Hematopoietic multipotent progenitor cell treated with erythropoietin and hydrocortisone succinate and interleukin-3 and kit ligand, for 4 days (in vitro differentiated cells): Measurements from ENCODE around the gene FAM53B.

Experiments
- DNase-seq: peaks from one replicate; pipeline ENCODE4 v3.0.0-alpha.2; 2015

FAM53B gene

DNA sequence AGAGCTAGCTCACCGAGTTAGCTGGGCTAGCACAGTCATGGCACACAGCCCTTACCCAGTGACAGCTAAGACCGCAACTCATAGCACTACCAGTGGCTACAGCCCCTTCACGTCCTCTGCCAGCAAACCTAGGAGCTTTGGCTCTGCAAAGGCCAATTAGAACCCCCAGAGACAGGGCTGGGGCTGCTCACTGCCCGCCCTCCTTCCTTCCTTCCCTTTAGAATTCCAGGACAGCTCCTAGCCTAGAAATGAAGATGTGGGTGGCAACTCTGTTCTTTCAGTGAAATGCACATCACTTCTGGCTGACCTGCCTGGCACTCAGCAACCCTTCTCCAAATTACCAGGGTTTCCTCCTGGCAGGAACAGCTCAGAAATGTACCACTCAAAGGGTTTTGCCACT, 99.9 kb downstream of the FAM53B start:
- DNase-seq: no peak

DNA sequence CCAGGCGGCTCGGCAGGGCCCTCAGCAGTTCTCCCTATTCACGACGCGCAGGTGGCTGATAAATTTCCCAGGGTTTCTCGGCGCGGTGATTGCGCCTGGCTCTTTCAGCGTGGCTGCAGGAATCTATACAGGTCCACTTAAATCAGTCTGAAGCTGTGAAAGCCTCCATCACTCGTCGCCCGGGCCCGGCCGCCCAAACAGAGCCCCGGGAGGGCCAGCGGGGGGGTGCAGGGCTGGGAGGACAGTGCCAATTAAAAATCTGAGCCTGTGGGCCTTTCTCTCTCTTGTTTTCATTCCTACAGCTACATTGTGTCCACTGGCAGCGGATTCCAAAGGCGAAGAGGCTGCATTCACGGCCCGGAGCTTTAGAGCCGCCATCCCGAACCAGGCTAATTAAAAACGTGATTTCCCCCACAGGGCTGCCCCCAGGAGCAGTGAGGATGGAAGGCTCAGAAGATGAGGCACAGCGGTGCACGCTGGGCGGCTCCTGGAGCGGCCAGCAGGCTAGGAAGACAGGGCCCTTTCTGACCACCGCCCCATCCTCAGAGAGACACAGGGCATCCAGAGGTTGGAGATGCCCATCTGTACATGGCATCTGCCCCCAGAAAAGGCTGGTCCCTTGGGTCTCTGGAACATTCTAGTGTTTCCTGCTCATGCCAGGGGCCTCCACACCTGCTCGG, 100.7 kb downstream of the FAM53B start:
- no peak for DNase-seq

DNA sequence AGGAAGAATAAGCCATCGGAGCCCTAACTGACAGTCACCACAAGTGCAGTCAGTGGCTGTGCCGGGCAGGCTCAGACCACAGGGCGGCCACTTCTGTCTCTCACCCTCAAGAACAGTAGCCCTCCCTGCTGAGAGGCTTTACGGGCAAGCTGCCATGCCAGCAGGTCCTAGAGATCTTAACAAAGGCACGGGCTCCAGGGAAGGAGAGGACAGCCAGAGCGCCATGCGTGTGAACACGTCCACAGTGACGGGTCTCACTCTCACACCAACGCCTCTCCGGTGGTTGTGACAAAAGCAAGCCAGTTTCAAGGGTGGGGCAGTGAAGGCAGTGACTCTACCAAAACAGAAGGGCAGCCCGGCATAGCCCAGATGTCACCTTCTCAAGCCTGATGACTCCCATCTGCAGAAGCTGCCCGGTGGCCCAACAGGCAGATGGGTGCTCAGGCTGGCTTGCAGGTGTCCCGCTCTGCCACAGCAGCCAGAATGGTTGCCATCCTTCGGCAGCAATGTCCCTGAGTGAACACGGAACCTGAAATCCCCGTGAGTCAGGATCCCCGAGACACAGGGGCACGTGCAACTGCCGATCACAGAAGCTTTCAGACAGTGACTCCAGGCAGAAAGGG, 102.0 kb downstream of the FAM53B start:
- DNase-seq: peak; percentile 76

GRCh38 chr10:124641282-124642087, 102.7 kb downstream of the FAM53B start:
- peak; percentile 97 for DNase-seq

DNA sequence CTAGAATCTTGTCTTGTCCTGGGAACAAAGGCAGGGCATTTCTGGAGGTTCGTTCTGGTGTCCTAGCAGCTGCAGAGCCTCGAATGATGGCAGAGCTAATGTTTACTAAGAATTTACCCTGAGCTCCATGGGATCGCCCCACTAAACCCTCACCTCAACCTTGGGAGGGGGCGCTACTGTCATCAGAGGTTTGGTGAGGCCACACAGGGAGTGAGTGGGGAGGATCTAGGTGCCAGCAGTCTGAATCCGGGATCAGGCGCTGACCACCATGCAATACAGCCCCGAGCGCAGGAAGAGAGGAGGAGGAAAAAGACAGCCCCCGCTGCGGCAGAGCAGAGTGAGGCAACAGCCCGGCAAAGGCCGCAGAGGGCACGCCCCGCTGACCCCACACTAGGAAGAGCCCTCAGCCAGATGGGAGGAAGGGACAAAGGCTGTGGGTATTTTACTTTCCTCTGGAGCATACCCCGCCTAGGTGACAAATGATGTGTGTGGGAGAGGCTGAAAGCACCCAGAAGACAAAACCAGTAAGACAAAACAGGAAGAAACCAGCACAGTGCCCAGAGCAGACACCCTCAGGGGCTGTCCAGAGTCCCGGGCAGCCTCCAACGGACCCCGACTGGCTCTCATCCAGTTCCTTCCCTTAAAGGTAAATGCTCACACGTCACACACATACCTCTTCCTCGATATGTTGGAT, 103.5 kb downstream of the FAM53B start:
- DNase-seq: peak; percentile 84

DNA sequence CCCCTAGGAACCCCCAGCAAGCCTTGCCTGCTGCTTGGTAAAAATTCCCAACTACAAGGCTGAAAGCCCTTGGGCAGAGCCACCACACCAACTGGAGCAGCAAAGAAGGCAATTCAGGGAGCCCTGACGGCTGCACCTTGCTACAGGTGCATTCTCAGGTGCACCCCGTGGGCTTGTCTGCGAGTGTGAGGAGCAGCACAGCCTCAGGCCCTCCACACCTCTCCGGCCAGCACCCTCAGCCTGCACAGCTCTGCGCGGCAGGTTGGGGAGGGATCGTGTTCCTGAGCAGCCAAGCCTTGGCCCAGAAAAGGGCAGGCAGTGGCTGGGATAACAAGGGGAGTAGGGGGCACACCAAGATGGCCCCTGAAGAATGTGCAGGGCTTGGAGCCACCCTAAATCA, 104.1 kb downstream of the FAM53B start:
- DNase-seq: no peak

- DNase-seq: no peak
Measured at GRCh38 chr10:124639646-124640045, 104.5 kb downstream of the FAM53B start.

- DNase-seq: no peak
Measured at GRCh38 chr10:124639206-124639605, 105.0 kb downstream of the FAM53B start.

DNA sequence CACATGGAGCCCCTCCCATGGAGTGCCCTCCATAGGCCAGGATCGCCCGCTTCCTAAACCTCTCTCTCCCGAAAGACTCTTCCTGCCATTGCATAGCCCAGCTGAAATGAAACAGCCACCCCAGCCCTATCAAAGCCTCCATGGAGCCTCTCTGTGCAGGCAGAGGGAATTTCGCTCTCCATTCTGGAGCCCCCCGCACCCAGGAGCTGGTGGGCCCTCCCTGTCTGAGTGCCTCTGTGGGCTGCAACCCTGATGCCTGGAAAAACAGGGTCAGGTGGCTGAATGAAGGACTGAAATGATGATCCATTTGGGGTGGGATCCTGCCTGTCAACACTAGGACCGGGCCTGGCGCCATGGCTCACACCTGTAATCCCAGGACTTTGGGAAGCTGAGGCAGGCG, 106.4 kb downstream of the FAM53B start:
- no peak for DNase-seq

DNA sequence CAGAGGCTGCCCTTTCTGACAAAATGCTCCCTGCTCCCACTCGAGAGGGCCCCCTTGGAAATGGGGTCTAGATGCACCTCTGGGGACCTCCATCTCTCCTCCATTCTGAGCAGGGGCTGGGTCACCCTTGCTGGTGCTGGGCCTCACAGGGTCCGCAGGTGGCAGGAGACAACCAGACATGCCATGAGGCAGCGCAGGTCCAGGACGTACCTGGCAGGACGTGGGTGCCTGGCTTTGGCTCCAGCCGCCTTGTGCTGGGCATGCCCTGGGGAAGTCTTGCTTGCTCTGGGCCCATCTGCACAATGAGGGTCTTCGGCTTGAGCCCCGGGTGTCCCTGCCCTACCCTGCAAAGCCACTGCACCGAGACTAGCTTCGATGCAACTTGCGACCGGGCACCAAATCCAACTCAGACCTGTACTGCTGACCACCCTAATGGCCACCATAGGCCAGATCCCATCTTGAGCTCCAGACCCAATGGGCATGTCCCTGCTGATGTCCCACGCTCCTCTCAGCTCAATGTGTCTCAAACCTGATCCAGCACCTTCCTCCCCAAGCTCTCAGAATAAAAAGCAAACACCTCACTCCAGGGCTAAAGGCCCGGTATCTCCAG, 107.0 kb downstream of the FAM53B start:
- DNase-seq: no peak

- no peak for DNase-seq
Measured at GRCh38 chr10:124636271-124636995, 107.7 kb downstream of the FAM53B start.

GRCh38 chr10:124632566-124632965, 111.6 kb downstream of the FAM53B start:
- DNase-seq: no peak

DNA sequence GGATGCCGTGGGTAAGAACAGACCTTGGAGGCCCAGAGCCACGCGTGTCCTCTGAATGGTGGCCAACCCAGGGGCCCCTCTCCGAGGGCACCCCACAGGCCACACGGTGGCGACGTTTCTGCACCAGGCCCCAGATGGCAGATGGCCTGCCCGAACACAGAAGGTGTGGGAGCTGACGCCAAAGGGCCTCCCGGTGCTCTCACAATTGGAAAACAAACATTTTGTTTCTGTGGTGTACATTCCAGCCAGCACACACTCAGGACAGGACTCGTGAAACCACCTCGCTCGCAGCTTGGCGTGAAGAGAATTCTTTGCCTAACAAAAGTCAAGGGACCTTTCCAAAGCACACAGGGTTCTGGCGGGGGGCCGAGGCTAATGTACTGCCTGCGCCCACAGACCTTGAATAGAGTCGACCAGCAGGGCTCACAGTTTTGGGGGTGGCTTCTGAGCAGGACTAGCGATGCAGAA, 112.1 kb downstream of the FAM53B start:
- peak; percentile 71 for DNase-seq

DNA sequence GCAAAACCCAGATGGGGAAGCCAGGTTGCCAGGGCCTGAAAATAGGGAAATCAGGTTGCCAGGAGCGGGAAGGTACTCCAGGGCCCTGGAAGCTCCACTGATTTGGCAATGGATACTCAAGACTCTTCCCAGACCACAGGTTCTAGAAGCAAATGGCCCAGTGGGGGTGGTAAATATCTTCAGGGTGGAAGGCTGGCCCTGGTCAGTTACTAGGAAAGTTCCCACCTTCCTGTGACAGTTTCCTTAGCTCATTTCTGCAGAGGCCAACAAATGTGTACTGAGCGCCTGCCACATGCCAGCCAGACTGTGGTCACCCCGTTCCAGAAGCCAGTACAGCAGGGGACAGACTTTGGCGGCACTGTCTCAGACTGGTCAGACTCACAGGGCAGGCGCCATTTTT, 113.6 kb downstream of the FAM53B start:
- no peak for DNase-seq

DNA sequence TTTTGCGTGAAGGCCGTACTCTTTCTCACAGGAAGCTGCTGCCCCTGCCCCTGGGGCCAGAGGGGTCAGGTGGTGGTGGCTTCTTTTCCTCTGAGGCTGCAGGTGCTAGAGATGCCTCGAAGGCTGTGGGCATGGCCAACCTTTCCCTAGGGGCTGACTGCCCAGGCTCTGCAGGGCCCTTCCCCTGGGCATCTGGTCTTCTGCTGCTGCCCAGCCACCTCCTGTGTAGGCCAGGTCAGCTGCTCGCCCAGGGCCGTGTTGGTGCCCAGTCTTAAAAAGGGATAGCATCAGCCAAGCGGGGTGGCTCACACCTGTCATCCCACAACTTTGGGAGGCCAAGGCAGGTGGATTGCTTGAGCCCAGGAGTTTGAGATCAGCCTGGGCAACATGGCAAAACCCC, 114.3 kb downstream of the FAM53B start:
- DNase-seq: no peak

GRCh38 chr10:124629415-124629814, 114.8 kb downstream of the FAM53B start:
- no peak for DNase-seq

DNA sequence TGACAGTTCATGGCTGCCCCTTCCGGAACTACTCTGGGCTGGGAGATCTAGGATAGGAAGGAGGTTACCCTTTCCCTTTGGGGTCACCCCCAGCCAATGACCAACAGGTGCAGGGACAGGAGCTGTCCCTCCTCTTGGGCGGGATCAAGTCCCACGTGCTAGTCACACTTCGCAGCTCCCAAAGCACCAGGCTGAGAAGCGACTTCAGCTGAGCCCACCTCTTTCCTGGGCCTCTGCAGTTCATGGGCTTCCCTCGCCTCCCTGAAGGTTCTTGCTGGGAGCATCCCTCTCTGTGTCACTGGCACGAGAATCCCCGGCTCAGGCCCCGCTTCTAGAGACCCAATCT, 115.5 kb downstream of the FAM53B start:
- DNase-seq: no peak

- DNase-seq: peak; percentile 89
Measured at GRCh38 chr10:124627866-124628675, 116.1 kb downstream of the FAM53B start.

GRCh38 chr10:124626759-124627380, 117.3 kb downstream of the FAM53B start:
- DNase-seq: peak; percentile 73

- no peak for DNase-seq
Measured at GRCh38 chr10:124625831-124626238, 118.3 kb downstream of the FAM53B start.

GRCh38 chr10:124624895-124625294, 119.3 kb downstream of the FAM53B start:
- no peak for DNase-seq
